Neural progenitor cell (in vitro differentiated cells): ENCODE results near the gene LIN9.

Experiments
- CTCF ChIP-seq: fragments of 200-600 bp; sonication (generic); IDR thresholded peaks from 2 replicates; pipeline ENCODE4 v1.5.1; 2017; ENCODE audit warnings: antibody characterized with exemption, mild to moderate bottlenecking
- EZH2 ChIP-seq: fragments of 200-600 bp; sonication (generic); IDR thresholded peaks from 2 replicates; pipeline ENCODE4 v1.6.1; 2017; ENCODE audit warnings: antibody characterized with exemption, mild to moderate bottlenecking, moderate library complexity

GRCh38 chr1:226203240-226203639, 105.7 kb downstream of the LIN9 start:
- TF ChIP-seq EZH2: no peak
- no peak for TF ChIP-seq CTCF
